Stimulated activated CD4-positive, alpha-beta T cell treated with anti-CD3 and anti-CD28 coated beads, Interleukin-1b, Interleukin-23, amount 100 ng/mL, for 48 hours (primary cell): ENCODE data around the gene CPNE4.

Source experiments
- DNase-seq: peaks from one replicate; pipeline ENCODE4 v3.0.0-alpha.2; 2020

Gene CPNE4

GRCh38 chr3:131568460-131568859 lies 466.4 kb downstream of the CPNE4 start:
- DNase-seq = no peak

DNA sequence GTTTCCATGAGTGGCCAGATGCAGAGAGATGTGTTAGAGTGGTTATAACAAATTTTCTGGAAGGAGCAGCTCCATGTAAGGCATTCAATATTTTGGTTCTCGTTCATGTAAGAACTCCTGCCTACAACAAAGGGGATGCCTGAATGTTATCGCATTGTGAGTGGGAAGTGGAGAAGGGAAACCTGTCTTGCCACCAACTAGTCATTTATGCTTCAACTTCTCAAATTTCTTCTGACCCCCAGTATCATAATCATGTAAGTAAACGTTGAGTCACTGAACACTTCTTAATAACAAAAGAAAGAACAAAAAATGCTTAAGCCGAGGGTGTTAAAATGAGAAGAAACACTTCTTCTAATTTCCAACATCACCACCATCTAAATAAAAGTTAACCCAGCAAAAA lies 470.0 kb downstream of the CPNE4 start:
- no peak for DNase-seq

DNA sequence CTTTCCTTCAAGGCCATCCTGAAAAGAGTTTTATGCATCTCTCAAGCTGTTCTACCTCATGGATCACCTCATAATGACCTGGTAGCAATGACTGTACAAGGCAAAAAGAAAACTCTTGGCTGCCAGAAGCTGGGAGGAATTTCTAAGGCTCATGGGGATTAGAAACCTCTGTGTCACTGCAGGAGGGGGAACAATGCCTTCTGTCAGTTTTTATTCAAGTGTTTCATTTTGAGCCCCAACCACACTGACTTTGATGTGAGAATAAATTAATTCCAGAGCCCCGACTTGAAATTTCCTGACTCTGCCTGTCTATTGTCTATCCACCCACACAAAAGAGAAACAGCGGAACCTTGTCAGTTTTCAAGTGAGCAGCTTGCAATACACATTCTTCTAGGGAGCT lies 473.3 kb downstream of the CPNE4 start:
- DNase-seq = no peak

DNA sequence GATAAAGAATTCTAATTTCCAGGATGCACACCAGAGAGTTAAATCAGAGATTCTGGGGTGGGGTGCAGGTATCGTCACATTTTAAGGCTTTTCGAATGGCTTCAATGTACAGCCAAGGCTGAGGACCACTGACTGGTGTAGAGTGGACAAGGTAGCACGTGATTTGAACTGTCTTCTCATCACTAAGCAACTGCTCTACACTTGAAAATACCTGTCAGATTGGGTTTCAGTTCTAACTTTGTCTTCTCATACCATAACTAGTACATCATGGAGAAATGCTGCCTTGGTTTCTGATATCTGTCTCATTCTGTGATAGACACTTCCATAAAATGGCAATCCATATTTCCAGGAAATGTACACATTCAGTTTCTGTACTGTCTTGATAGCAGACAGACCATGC lies 474.0 kb downstream of the CPNE4 start:
- no peak for DNase-seq

GRCh38 chr3:131555456-131555855 lies 479.4 kb downstream of the CPNE4 start:
- no peak for DNase-seq

DNA sequence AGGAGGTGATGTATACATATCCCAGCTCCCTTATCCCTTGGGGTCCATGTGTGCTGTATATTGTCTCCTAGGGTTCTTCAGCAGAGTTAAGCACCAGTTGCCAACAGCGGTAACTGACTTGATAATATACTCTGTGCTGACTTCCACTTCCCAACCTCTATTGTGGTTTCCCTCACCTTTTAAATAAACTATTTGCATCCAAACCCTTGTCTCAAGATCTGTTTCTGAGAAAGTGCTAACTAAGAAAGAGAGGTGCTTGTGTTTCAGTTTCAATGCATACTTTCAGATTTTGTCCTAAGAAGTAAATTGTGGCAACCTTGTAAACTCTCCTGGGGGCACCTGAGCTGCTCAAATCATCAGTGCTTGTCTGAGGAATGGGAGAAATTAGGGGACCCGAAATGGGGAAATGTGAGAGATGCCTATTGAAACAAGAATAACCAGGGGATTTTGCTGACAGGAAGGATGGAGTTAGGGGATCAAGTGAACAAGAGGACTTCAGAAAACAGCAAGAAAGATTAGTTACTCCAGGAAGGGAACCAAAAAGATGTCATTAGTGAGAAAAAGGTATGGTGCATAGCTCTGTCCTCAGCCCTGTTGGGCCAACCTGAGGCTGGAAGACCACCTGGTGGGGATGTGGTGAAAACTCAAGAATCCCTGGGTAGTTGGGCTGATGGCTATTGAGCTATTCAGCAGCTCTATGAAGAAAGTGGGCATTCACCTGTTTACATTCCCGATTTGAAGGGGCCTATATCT lies 481.1 kb downstream of the CPNE4 start:
- DNase-seq = no peak

GRCh38 chr3:131551761-131552160 lies 483.1 kb downstream of the CPNE4 start:
- DNase-seq = no peak

DNA sequence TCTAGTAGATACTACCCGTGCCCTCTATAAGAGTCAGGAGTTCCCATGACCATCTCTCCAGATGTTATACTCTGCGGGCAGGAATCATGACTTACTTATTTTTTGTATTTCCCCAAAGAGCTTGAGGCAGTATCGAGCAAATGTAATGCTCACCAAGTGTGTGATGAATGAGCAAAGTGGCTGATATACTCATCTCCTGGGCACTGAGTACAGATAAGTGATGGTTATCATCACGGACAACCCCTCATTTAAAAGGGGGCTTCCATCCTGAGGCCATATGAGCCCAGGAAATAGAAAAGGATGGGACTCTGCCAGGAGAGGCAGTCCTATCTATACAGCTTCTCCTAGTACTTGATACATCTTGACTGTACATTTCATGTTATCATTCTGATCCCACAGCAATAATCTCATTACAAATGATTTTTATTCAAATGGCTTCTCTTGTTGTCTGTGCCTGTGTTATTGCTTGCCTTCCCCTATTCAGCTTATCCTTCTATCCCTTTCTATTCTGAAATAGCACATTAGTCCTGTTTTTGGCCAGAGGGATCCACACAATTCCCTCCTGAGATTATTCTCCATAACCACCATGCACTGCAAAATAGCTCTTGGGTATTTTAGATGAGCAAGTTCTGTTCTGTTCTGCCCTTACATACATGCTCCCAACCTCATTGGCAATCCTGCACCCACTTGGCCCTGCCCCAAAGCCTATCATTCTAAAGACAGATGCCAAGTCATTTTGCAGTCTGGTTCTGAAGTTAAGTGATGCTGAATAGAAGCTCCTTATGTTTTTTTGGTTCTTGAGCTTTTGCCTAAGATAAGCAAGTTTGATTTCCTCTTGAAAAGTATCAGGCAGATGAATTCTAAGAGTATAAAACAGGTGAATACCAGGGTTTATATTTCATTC lies 484.0 kb downstream of the CPNE4 start:
- no peak for DNase-seq

GRCh38 chr3:131549340-131549739 lies 485.5 kb downstream of the CPNE4 start:
- no peak for DNase-seq

GRCh38 chr3:131547585-131547984 lies 487.2 kb downstream of the CPNE4 start:
- no peak for DNase-seq

- DNase-seq = no peak
These were observed 488.4 kb downstream of the CPNE4 start for GRCh38 chr3:131546441-131546840.

- no peak for DNase-seq
These were observed 490.3 kb downstream of the CPNE4 start for GRCh38 chr3:131544557-131544956.

DNA sequence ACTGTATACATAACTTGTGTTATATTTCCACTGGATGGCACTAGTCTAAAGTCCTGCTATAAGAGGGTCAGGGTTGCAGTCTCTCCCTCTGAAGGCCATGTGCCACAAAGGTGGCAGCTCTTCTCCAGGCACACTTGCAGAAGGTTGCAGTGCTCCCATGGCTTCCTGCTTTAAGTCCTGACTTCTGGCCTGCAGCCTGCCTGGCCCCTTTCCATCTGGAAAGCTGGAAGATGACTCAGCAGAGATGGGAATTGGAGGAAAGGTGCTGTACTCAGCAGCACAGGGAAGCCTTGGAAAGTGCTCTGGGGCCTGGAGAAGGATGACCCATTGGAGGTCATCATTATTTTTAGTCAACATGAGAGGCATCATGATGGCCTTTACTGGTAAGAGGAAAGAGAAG lies 491.1 kb downstream of the CPNE4 start:
- no peak for DNase-seq

DNA sequence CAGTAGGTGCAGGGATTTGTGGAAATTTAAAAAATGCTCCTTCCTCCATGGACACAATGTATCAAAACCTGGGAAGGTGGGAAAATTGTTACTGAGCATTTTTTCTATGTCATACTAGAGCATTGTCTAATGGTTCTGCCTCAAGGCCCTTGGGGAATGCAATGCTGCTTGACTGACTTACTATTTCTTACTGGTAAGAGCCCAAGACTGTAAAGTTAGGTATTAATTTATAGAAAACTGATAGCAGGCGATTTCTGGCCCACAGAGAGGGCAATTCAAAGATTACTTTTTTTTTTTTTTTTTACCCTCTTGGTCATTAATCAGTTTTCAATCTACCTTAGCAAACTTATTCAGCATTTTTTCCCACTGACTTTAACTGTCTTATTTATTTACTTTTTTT lies 493.5 kb downstream of the CPNE4 start:
- no peak for DNase-seq

- no peak for DNase-seq
These were observed 494.0 kb downstream of the CPNE4 start for GRCh38 chr3:131540821-131541220.

DNA sequence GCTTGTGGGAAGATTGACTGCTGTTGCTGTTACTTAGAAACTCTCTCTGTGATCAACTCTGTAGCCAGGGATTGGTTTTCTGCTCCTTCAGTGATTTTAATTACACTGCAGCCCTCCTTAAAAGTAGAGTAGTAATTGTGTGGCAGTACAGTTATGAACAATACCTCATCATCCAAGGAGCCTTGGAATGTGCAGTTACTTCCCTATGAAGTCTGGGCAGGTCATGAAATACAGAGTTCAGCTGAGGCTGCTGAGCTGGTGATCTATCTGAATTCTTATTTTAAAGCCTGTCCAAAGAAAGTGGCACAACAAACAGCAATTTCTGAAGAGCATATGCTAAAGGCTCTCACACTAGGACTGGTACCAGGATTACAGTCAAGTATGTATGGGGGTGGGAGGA lies 494.7 kb downstream of the CPNE4 start:
- no peak for DNase-seq

DNA sequence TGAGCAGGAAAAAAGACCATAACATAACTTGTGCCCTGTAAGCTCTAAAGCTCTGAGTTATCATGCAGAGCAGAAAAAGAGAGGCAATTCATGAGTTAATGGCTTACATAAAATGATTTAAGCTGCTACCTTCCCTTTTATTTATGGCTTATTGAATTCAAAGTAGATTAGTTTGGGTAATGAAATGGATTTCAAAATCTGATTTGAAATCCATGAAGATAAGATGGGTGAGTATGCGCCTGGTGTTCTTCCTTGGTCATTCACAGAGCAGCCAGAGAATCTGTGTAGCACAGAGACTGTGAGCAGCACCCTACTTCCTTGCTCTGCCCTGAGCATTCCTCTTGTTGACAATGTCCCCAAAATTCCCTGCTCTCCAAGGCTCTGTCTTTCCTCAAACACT lies 495.8 kb downstream of the CPNE4 start:
- no peak for DNase-seq

- no peak for DNase-seq
These were observed 497.3 kb downstream of the CPNE4 start for GRCh38 chr3:131537531-131537930.

DNA sequence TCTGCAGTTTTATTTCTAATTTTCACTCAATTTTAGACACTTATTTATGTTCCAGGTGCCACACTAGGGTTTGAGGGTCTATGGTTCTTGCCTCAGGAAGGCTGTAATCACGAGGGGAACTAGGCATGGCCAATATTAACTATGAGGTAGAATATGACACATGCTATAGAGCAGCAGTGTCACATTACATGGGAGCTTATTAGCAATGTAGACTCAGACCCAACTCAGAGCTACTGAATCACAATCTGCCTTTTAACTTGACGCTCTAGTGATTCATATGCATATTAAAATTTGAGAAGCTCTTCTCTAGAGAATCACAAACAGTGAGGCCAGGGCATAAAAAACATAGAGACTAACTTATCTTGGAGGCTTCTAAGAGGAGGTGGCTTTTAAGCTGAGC lies 499.2 kb downstream of the CPNE4 start:
- no peak for DNase-seq

DNA sequence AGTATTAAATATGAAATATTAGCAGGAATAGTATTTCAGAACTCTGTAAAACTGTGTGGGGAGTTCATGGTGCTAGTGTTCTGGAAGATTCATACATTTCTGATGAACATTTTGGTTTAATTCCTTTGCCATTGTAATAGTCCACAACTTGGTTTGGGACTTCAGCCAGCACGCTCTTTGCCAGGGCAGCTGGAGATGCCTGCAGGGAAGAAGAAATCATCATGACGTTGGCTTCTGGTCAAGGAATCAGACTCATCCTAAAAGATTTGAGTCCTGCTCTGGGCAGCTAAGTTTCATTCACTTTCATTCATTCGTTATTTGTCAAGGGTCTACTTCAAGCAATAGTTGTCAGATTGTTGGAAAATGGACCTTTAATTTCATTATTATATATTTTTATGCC lies 499.7 kb downstream of the CPNE4 start:
- no peak for DNase-seq

DNA sequence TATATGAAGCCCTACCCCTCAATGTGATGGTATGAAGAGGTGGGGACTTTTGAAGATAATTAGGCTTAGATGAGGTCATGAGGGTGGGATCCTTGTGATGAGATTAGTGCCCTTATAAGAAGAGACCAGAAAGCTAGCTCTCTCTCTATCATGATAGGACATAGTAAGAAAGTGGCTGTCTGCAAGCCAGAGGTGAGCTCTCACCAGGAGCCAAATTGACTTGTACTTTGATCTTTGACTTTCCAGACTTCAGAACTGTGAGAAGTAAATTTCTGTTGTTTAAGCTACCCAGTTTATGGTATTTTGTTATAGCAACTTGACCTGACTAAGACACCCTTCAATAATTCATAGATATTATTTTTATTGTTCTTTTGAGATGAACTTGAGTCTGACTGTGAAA lies 502.2 kb downstream of the CPNE4 start:
- no peak for DNase-seq

GRCh38 chr3:131530843-131531242 lies 504.0 kb downstream of the CPNE4 start:
- DNase-seq = no peak

GRCh38 chr3:131530388-131530787 lies 504.4 kb downstream of the CPNE4 start:
- no peak for DNase-seq

DNA sequence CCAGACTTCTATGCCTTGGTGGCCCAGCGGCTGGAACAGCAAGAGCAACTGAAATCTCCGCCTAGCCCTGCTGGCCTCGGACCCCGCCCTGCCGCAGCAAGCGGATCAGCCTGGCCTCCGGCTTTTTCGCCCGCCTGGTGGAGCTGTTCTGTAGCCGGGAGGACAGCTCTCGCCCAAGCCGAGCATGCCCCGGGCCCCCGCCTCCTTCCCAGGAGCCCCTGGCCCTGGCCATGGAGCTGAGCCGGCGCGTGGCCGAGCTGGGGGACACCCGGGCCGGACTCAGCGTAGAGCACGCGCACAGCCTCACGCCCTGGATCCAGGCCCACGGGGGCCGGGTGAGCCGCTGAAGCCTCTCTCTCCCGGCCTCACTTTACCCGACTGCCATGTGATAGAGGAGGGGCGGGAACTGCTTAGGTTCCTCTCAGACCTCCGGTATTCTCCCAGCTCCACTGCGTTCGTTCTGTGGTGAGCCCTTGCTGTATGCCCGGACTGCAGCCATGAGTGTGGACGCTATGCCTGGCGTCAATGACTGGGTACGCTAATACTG lies 507.9 kb downstream of the CPNE4 start:
- peak; percentile 17 for DNase-seq
